Stimulated activated effector memory CD8-positive, alpha-beta T cell treated with anti-CD3 and anti-CD28 coated beads, Interleukin-12 subunit alpha, Interleukin-12 subunit beta, amount 100 ng/mL, for 72 hours (primary cell): Measurements from ENCODE around the gene SLC2A10.

ENCODE experiments used
- ATAC-seq: fragments of 150-1000 bp; cut with Tn5 transposase; 2 replicates; pipeline ENCODE4 v1.10.0; 2021
- DNase-seq, 2 donors: peaks; one replicate each; pipeline ENCODE4 v3.0.0; 2021 to 2022; ENCODE audit warnings: low spot score in 2 of 2
- H3K27ac Mint-ChIP-seq: one replicate; pipeline ENCODE4 v1.8.0; 2022; ENCODE audit warnings: mild to moderate bottlenecking, mixed read lengths
- H3K36me3 Mint-ChIP-seq: one replicate; pipeline ENCODE4 v1.8.0; 2022; ENCODE audit warnings: mild to moderate bottlenecking, mixed read lengths
- H3K4me1 Mint-ChIP-seq: one replicate; pipeline ENCODE4 v1.8.0; 2022; ENCODE audit warnings: mixed read lengths
- H3K4me3 Mint-ChIP-seq: one replicate; pipeline ENCODE4 v1.8.0; 2022; ENCODE audit warnings: mild to moderate bottlenecking, mixed read lengths
- H3K9me3 Mint-ChIP-seq: one replicate; pipeline ENCODE4 v1.8.0; 2022; ENCODE audit warnings: mixed read lengths

SLC2A10 gene

DNA sequence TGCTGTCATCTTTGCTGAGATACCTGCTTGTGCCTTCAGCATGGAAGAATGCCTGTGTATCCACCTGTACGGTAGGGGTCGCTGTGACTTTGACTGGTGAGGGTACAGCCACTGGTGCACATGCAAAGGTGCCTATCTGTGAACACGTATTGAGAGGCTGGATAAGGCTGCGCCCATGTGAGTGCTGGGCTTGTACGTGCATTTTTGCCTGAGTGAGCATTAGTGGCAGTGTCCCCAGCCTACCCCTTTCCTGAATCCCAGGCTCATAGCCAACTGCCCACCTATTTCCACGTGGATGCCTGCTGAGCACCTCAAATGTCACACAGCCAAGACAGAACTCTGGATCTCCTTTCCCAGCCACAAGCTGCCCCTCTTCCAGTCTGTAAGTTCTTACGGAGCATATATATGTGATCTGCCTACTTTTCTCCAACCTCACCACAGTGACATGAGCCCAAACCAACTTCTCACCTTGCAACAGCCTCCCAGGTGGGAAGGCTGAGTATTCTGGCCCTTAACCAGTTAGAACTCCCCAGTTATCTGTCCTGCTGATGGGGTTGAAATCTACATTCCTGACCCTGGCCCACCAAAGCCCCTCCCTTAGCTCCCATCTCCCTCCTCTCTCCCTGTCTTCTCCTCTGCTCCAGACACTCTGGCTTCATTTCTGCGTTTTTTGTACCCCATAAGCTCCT is 1.1 kb upstream of the SLC2A10 start:
- Mint-ChIP-seq H3K36me3 (no peaks in the 10 kb centered on the region), H3K27ac (no peak overlapping the region), H3K9me3 (no peaks in the 10 kb centered on the region), H3K4me3 (no peak overlapping the region), H3K4me1 (peaks cover 19% of the 10 kb centered on the region)
- DNase-seq = no peak
- ATAC-seq = peak; percentile 39

DNA sequence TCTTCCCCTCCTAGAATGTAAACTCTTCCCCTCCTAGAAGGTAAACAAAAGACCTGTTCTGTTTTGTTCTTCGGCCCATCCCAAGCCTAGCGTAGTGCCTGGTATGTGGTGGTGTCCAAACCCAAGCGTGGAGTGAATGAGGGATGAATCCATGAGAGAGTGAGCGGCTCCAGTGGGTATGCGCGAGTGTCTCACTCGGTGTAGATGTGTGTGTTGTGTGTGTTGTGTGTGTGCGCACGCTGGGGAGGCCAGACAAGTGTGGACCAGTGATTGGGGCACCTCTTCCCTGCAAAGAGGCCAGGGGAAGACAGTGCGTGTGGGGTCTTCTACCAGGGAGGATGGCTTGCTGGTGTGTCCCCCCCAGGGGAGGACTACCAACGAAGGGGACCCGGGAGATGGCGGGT is 392 bp upstream of the SLC2A10 start:
- no peaks in the 10 kb centered on the region for H3K9me3 Mint-ChIP-seq
- no peak overlapping the region for H3K27ac Mint-ChIP-seq
- DNase-seq (no peak), ATAC-seq (no peak)
- H3K36me3 Mint-ChIP-seq = no peaks in the 10 kb centered on the region
- peak overlapping the region; percentile 49 for H3K4me3 Mint-ChIP-seq
- H3K4me1 Mint-ChIP-seq = peaks cover 19% of the 10 kb centered on the region

DNA sequence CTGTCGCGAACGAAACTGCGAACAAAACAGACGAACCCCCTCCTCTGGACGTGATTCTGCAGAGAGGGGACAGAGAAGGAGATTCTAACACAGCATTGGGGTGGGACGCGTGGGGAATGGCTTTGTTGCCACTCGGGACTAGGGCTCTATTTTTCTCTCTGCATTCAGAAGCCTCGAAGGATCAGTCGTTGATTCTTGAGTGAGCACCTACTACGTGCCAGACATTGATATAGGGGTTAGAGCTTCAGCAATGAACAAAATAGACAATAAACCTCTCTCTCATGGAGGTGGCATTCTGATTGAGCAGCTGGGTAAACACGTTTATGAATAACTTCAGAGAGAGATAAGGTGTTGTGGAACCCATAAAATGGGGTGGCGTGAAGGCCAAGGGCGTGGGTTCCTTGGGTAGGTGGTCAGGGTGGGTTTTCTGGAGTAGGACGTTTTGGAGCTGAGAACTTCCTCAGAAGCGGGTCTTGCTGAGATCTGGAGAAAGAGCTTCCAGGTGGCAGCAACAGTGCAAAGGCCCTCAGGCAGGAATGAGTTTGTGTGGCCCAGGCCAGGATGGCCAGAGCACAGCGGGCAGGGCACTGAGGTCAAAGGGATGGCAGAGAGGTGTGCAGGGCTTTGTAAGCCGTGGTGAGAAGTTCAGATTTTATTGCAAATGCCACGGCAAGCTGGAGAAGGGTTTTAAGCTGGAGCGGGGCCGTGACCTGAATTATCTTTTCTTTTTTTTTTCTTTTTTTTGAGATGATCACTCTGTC is 884 bp downstream of the SLC2A10 start:
- Mint-ChIP-seq H3K27ac (no peak overlapping the region), H3K4me1 (peaks cover 19% of the 10 kb centered on the region), H3K9me3 (no peaks in the 10 kb centered on the region), H3K36me3 (no peaks in the 10 kb centered on the region), H3K4me3 (peak overlapping the region; percentile 49)
- ATAC-seq (no peak), DNase-seq (no peak)

DNA sequence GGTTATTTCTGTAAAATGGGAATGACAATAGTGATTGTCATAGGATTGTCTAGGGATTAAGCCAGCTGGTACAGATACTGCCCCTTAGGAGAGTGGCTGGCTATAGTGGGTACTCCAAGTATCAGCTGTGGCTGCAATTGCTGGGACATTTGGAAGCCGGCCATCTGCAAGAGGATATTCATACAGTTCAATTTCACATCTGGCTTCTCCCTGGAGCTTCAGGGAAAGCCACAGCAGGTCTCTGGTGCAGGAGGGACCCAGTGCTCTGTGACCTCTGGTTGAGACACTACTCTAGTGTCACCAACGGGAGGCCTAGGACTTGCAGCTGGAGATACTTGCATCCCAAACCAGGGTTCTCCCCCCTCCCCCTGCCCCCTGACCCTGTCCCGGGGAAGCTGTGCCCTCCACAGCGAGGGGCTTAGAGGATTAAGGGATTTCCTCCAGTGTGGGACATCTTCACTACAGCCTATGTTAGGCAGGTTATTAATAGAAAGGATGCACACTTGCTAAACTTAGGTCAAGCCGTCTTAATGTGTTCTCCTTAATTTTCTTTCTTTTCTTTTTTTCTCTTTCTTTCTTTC is 2.7 kb downstream of the SLC2A10 start:
- ATAC-seq (no peak), DNase-seq (no peak)
- H3K4me3 Mint-ChIP-seq = no peak overlapping the region
- H3K4me1 Mint-ChIP-seq = peaks cover 19% of the 10 kb centered on the region
- H3K27ac Mint-ChIP-seq = no peak overlapping the region
- no peaks in the 10 kb centered on the region for H3K36me3 Mint-ChIP-seq
- no peaks in the 10 kb centered on the region for H3K9me3 Mint-ChIP-seq

DNA sequence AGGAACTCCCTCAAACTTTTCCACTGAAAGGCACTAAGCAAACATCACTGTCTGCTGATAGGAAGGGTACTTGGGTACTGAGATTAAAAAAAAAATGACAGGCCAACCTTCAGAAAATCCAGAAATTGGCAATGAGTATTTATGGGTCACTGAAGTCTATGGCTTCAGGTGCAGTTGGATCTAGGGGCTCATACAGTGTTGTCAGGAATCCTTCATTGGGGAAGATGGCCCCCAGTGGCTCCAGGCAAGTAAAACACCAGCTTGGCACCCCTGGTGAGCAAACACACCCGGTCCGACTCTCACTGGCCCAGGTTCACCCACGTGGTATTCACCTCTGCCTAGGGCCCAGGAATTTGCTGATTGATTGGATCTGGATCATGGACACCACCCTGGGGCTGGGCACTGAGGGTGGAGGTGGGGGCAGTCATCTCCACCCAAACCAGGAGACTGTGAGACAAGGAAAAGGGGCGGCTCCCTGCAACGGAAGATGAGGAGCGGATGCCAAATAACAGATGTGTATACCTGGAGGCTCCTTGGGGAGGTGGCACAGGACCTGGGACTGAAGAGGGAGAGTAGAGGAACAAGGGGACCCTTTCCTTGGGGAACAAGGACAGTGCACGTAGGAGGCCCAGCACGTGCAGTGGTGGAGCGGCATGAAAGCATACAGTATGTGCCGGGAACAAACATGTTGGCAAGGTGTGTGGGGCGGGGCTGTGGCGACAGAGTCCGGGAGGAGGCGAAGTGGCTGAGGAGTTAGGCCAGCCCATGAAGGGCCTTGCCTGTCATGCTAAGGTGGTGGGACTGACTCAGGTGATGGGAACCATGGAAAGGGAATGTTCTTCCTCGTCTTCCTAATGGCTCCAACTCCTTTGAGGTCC is 4.7 kb downstream of the SLC2A10 start:
- no peaks in the 10 kb centered on the region for H3K9me3 Mint-ChIP-seq
- peaks cover 13% of the 10 kb centered on the region for H3K4me1 Mint-ChIP-seq
- H3K4me3 Mint-ChIP-seq = no peak overlapping the region

DNA sequence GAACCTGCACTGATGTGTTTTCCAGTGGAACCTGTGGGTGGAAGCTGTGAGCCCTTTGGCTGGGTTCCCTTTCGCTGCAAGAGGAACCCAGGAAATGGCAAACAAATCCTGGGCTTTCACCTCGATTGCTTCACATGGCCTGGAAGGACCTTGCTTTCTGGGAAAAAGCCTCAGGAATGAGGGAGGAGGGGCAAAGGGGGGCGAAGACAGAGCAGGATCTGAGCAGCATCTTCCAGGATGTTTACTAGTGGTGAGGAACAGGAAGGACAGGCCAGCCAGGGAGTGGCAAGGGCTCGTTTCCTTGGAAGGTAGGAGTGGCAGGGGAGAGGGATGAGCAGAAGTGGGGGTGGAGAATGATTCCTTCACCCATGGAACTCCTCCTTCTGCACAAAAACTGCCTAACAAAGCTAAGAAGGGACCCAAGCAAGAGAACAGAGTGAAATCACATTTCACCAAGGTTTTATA is 5.9 kb downstream of the SLC2A10 start:
- peaks cover 3% of the 10 kb centered on the region for H3K4me1 Mint-ChIP-seq
- DNase-seq = no peak
- ATAC-seq = no peak
- H3K9me3 Mint-ChIP-seq = peaks cover 1% of the 10 kb centered on the region
- H3K36me3 Mint-ChIP-seq = no peaks in the 10 kb centered on the region
- H3K27ac Mint-ChIP-seq = no peak overlapping the region
- H3K4me3 Mint-ChIP-seq = no peak overlapping the region

More for the DNA sequence above, 4.7 kb downstream of the SLC2A10 start:
- H3K36me3 Mint-ChIP-seq = no peaks in the 10 kb centered on the region
- H3K27ac Mint-ChIP-seq = no peak overlapping the region
- no peak for DNase-seq
- ATAC-seq = no peak

DNA sequence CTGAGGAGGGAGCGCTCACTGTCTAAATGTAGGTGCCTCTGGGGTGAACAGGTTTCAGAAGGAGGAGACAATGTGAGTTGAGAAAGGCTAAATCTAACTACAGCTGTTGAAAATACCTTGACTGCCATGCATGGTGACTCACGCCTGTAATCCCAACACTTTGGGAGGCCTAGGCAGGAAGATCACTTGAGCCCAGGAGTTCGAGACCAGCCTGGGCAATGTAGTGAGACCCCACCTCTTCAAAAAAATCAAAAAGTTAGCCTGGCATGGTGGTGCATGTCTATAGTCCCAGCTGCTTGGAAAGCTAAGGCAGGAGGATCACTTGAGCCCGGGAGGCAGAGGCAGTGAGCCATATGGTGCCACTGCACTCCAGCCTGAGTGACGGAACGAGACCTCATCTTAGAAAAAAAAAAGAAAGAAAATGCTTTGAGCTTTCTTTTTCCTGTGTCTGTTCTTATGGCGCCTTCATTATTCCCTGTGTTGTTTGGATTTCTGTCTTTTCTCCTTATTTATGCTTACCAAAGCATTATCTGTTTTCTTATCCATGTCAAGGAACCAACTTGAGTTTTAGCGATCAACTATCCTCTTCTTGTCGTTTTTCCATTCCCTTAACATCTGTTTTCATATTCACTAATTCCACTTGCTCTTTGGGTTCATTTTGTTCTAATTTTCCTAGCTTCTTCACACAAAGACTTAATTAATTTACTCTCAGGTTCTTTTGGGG is 8.5 kb downstream of the SLC2A10 start:
- ATAC-seq (no peak), DNase-seq (no peak)
- no peak overlapping the region for H3K4me3 Mint-ChIP-seq
- no peaks in the 10 kb centered on the region for H3K36me3 Mint-ChIP-seq
- H3K4me1 Mint-ChIP-seq = no peaks in the 10 kb centered on the region
- H3K9me3 Mint-ChIP-seq = peaks cover 4% of the 10 kb centered on the region
- no peak overlapping the region for H3K27ac Mint-ChIP-seq

DNA sequence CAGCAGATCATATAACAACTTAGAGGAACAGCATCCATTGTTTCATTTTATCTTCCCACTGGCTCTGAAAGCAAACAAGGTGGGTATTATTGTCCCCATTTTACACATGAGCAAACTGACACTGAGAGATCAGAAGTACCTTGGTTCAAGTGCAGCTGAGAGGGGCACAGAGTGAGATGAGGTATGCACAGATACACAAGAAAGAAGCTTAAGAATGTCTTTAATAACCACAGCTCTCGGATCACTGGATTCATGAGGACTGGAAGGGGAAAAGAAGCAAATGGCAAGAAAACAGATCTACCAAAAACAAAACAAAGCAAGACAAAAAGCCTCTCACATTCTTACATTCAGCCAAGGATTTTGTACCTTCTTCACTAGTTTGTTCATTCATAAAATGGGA is 10.6 kb downstream of the SLC2A10 start:
- no peaks in the 10 kb centered on the region for H3K36me3 Mint-ChIP-seq
- no peak overlapping the region for H3K4me3 Mint-ChIP-seq
- H3K9me3 Mint-ChIP-seq = peaks cover 4% of the 10 kb centered on the region
- ATAC-seq (no peak), DNase-seq (no peak)
- H3K27ac Mint-ChIP-seq = no peak overlapping the region
- H3K4me1 Mint-ChIP-seq = no peaks in the 10 kb centered on the region

DNA sequence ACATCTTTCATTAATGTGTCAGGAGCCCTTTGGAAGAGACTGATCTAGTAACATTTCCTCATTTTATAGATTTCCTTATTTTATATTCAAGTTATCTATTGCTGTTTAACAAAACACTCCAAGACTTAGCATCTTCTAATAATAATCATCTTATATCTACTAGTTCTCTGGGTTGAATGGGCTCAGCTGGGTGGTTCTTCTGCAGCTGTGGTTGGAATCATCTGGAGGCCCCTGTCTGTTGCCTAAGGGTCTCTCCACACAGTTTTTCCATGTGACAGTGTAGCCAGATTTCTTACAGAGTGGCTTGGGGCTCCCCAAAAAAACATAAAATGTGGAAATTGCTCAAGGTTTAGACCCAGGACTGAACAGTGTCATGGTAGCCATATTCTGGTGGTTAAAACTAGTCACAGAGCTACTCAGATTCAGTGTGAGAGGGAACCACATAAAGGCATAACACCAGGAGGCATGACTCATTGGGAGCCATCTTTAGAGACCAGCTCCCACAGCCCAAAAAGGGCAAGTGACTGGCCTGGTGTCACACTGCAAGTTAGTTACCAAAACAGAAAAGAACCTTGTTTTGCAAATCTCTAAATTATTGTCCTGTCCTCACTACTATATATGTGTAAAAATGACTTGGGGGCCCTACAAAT is 11.5 kb downstream of the SLC2A10 start:
- no peaks in the 10 kb centered on the region for H3K36me3 Mint-ChIP-seq
- H3K4me3 Mint-ChIP-seq = no peak overlapping the region
- ATAC-seq (peak; percentile 86), DNase-seq (no peak)
- H3K4me1 Mint-ChIP-seq = no peaks in the 10 kb centered on the region
- no peak overlapping the region for H3K27ac Mint-ChIP-seq
- H3K9me3 Mint-ChIP-seq = peaks cover 4% of the 10 kb centered on the region

DNA sequence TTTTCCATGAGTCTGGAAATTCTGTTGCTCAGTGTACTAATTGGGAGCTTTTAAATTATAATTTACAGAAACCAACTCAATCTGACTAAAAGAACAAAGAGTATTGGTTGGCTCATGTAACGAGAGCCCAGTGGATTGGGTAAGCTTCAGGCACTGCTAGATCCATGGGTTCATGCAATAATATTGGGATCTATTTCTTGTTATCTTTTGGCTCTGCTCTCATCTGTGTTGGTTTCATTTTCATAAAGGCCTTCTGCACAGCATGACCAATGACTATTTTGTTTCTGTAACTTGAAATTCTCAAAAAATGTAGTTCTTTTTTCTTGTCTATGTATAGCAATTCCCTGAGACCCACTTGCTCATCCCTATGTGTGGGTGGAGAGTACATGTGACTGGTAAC is 12.0 kb downstream of the SLC2A10 start:
- no peak for ATAC-seq
- no peaks in the 10 kb centered on the region for H3K36me3 Mint-ChIP-seq
- no peak overlapping the region for H3K27ac Mint-ChIP-seq
- no peak for DNase-seq
- H3K9me3 Mint-ChIP-seq = peaks cover 4% of the 10 kb centered on the region
- H3K4me1 Mint-ChIP-seq = no peaks in the 10 kb centered on the region
- H3K4me3 Mint-ChIP-seq = no peak overlapping the region

DNA sequence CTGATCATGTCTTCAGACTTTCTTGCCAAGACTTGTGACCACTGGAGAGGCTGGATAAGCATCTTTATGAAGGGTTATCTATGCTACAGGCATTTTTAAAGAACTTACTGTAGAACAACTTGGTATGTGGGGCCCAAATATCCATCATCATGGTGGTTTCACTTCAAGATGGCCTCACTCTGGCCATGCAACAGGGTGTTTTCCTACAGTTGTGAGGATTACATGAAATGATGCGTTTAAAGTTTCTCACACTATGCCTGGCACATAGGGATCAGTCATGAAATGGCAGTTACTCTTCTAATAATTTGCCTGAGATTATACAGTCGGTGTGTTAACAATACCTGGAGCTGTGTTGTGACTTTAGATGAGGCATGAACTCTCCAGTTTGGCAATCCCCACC is 13.0 kb downstream of the SLC2A10 start:
- no peak overlapping the region for H3K4me3 Mint-ChIP-seq
- no peak for DNase-seq
- no peak for ATAC-seq
- peaks cover 4% of the 10 kb centered on the region for H3K9me3 Mint-ChIP-seq
- H3K4me1 Mint-ChIP-seq = no peaks in the 10 kb centered on the region
- H3K27ac Mint-ChIP-seq = no peak overlapping the region
- H3K36me3 Mint-ChIP-seq = no peaks in the 10 kb centered on the region

DNA sequence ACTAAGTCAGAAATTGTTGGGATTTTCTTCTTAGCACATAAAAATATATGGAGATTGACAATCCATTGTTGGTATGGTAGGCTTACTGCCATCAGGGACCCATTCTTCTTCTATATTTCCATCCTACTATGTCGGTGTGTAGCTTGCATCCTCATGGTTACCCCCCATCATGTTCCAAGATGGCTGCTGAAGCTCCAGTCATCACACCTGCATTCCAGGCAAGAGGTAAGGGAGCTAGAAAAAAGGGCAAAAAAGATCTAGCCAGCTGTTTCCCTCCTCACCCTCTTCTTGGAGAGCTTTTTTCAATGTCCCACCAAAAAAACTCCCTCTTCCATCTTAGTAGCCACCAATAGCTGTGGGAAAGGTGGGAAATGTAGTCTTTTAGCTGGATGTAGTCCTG is 13.6 kb downstream of the SLC2A10 start:
- H3K36me3 Mint-ChIP-seq = no peaks in the 10 kb centered on the region
- ATAC-seq = no peak
- no peak overlapping the region for H3K4me3 Mint-ChIP-seq
- no peaks in the 10 kb centered on the region for H3K4me1 Mint-ChIP-seq
- peaks cover 4% of the 10 kb centered on the region for H3K9me3 Mint-ChIP-seq
- no peak overlapping the region for H3K27ac Mint-ChIP-seq
- DNase-seq = no peak

DNA sequence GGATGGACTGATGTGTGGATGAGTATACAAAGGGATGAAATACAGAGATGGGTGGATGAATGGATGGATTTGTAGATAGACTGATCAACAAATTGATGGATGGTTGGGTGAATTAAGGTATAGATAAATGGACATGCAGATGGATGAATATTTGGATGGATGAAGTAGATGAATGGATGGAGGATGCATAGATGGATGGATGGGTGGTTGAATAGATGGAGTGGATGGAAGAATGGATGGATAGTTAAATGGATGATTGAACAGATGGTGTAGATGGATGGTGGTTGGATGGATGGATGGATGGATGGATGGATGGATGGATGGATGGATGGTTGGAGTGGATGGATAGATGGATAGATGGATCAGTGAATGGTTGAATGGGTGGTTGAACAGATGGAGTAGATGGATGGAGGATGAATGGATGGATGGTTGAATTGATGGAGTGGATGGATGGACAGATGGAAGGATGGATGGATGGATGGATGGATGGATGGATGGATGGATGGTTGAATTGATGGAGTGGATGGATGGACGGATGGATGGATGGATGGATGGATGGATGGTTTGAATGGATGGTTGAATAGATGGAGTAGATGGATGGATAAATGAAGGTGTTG is 15.0 kb downstream of the SLC2A10 start:
- Mint-ChIP-seq H3K36me3 (no peaks in the 10 kb centered on the region), H3K27ac (no peak overlapping the region), H3K4me1 (no peaks in the 10 kb centered on the region), H3K4me3 (no peak overlapping the region), H3K9me3 (peaks cover 4% of the 10 kb centered on the region)
- DNase-seq = no peak
- ATAC-seq = no peak
